ENCODE results near the gene EML1.

The EML1 gene

DNA sequence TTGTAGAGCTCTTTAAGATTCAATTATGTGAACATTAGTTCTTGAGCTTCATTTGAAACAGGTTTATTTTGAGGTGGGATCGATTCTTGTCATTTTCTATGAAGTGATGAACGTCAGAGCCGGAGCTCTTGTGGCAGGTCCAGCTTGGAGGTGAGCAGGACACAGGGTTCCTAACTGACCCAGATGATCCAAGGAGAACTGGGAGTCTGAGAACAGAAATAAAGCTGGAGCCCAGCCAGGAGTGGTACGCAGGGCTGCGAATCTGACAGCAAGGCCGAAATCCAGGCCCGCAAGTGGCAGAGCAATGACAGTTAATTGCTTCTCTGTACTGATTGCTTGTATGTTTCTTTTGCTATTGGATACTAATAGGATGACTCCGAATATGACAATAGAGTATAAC lies 46.5 kb downstream of the EML1 start:
- H3K4me3 ChIP-seq (ENCODE audit: low read depth, low read length): no peak overlapping the region
- TF ChIP-seq, protein P1, sequence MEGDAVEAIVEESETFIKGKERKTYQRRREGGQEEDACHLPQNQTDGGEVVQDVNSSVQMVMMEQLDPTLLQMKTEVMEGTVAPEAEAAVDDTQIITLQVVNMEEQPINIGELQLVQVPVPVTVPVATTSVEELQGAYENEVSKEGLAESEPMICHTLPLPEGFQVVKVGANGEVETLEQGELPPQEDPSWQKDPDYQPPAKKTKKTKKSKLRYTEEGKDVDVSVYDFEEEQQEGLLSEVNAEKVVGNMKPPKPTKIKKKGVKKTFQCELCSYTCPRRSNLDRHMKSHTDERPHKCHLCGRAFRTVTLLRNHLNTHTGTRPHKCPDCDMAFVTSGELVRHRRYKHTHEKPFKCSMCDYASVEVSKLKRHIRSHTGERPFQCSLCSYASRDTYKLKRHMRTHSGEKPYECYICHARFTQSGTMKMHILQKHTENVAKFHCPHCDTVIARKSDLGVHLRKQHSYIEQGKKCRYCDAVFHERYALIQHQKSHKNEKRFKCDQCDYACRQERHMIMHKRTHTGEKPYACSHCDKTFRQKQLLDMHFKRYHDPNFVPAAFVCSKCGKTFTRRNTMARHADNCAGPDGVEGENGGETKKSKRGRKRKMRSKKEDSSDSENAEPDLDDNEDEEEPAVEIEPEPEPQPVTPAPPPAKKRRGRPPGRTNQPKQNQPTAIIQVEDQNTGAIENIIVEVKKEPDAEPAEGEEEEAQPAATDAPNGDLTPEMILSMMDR (IDR thresholded peaks at IDR 0.05; ENCODE audit: low read depth, low read length): no peak

DNA sequence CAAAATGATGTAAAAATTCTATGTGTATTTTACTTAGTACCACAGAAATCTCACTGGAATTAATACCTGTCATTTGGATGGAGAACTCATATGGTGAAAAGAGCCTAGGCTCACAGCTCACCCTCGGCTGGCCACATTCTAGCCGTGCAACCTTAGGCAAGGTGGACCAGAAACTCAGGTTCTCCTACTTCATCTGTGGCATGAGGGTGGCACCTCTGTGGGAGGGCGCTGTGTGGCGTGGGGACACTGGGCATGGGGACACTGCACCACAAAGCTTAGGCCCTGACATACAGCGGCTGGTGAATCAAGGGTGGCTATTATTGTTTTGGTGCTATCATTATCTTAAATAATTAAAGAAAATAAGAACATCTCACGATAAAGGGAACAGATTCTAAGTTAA lies 47.1 kb downstream of the EML1 start:
- no peak overlapping the region for H3K4me3 ChIP-seq (ENCODE audit: low read depth, low read length)
- TF ChIP-seq, protein P1 (IDR thresholded peaks at IDR 0.05; ENCODE audit: low read depth, low read length): no peak

DNA sequence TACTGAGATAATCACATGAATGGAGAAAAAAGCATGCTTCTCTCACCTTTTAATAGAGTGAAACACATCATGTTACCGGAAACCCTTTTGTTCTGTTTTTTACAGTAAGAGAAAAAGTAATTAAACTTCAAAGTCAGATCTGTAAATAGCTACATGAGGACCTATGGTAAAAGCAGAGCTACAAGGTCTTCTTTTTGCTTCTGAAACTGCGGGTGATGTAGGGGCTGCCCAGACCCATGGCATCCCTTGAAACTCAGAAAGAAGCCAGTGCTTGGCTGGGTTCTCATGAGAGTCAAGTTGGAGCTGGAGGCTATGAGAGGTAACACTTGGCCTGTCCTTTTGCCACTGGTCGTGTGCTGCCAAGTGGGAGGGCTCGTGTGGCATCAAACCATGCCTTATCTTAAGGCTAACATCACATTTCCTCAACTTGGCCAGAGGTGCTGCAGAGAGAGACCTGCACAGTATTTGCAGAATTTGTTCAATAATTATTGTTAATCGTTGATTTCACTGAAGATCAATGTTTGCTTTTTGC lies 47.6 kb downstream of the EML1 start:
- TF ChIP-seq, protein P1 (IDR thresholded peaks at IDR 0.05; ENCODE audit: low read depth, low read length): no peak
- no peak overlapping the region for H3K4me3 ChIP-seq (ENCODE audit: low read depth, low read length)

DNA sequence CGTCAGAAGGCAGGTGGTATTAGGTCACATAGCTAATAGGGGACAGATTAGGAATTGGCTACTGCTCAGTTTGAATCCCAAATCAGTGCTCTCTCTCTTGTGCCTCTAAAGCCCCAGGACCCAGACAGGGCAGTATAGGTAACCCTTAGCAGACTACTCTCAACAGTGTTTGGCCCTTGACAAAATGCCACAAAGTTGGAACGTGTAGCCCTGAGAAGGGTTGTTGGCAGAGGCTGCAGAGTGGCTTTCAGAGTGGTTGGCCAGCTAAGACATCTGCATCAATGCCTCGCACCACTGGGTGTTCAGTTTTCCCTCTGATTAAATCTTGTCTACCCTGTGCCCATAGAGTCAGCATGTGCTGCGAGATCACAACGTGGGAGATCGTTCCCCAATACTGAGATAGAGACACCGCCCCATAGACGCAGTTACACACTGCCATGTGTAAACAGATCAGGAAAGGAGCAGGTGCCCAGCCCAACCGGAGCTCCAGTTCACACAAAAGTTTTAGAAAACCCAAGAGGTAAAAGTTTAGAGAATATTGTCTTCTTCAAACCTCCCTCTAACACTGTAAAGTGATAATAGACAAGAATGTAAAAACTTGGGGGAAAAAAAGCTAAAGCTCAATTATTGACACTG lies 48.3 kb downstream of the EML1 start:
- H3K4me3 ChIP-seq (ENCODE audit: low read depth, low read length): no peak overlapping the region
- TF ChIP-seq, protein P1 (IDR thresholded peaks at IDR 0.05; ENCODE audit: low read depth, low read length): no peak

DNA sequence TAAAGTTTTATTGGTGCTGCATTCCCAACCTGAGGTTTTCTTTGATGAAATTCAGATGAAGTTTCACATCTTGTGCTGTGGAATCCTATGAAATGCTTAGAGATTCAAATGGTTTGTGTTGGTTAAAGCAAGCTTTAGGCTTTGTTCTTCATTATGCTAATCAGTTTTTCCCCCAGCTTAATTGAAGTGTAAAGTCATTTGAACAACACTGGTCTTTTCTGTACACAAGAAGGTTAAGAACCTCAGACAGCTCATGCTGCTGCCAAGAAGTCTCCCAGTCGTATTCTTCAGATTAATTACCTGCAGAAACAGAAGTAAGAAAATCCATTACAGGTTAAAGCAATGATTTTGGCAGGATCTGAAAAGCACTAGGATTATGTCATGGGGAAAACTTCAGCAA lies 48.9 kb downstream of the EML1 start:
- TF ChIP-seq, protein P1 (IDR thresholded peaks at IDR 0.05; ENCODE audit: low read depth, low read length): no peak
- H3K4me3 ChIP-seq (ENCODE audit: low read depth, low read length): no peak overlapping the region

DNA sequence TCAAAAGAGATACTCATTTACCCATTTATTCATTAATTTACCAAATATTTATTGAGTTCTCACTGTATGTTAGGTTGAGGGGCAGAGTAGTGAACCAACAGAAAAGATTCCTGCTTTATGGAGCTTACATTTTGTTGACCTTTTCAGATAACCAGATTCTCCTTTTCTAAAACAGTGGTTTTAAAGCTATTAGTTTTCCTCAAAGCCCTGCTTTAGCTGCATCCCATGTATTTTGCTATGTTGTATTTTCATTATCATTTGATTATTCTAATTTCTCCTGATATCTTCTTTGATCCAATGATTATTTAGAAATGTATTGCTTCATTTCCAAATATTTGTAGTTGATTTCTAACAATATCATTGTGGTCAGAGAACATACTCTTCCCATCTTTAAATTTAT lies 53.6 kb downstream of the EML1 start:
- TF ChIP-seq, protein P1 (IDR thresholded peaks at IDR 0.05; ENCODE audit: low read depth, low read length): no peak
- no peak overlapping the region for H3K4me3 ChIP-seq (ENCODE audit: low read depth, low read length)

DNA sequence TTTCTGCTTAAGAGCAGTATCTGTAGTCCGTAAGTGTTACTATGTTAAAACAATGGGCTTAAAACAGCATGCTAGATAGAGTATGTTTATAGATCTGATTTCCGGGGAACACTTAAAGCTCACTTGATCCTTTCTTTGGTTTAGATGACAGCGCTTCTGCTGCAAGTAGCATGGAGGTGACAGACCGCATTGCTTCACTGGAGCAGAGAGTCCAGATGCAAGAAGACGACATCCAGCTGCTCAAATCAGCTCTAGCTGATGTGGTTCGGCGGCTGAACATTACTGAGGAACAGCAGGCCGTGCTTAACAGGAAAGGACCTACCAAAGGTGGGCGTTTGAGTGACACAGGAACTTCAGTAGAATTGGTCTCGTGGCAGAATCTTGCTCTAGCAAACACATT lies 57.5 kb downstream of the EML1 start:
- no peak overlapping the region for H3K4me3 ChIP-seq (ENCODE audit: low read depth, low read length)
- TF ChIP-seq, protein P1 (IDR thresholded peaks at IDR 0.05; ENCODE audit: low read depth, low read length): no peak

All from WI38 (cell line).